GM23338 (cell line): ENCODE measurements around the gene RAB20. TPM values are rescaled to one million over a fixed set of nuclear protein-coding genes. Genes with fewer than 3 reads are reported as not detected.

Source experiments
- ATAC-seq: fragments of 200-7000 bp; cut with Tn5 transposase; 3 replicates; pipeline ENCODE4 v1.9.1; 2020
- DNase-seq: peaks from one replicate; pipeline ENCODE4 v3.0.0-alpha.2; 2015; ENCODE audit warnings: low spot score
- H2AFZ ChIP-seq: fragments of 200-600 bp; sonication (generic); 2 replicates; pipeline ENCODE4 v1.8.0; 2016; ENCODE audit warnings: antibody characterized with exemption, mild to moderate bottlenecking, moderate library complexity
- H3F3A ChIP-seq: fragments of 200-600 bp; sonication (generic); replicated peaks from 2 replicates; pipeline ENCODE4 v1.8.0; 2017; ENCODE audit warnings: antibody characterized with exemption, mixed run types, low read depth
- H3K27ac ChIP-seq: fragments of 200-600 bp; sonication (generic); 2 replicates; pipeline ENCODE4 v1.6.1; 2016; ENCODE audit warnings: low read depth
- H3K27me3 ChIP-seq: fragments of 200-600 bp; sonication (generic); 2 replicates; pipeline ENCODE4 v1.8.0; 2016; ENCODE audit warnings: mild to moderate bottlenecking, mixed run types, moderate library complexity; ENCODE audit not compliant: insufficient read depth
- H3K36me3 ChIP-seq: fragments of 200-600 bp; sonication (generic); 2 replicates; pipeline ENCODE4 v1.8.0; 2016; ENCODE audit warnings: mild to moderate bottlenecking; ENCODE audit not compliant: insufficient read depth
- H3K4me1 ChIP-seq: fragments of 200-600 bp; sonication (generic); 2 replicates; pipeline ENCODE4 v1.8.0; 2016; ENCODE audit warnings: mild to moderate bottlenecking, moderate library complexity; ENCODE audit not compliant: insufficient read depth
- H3K4me2 ChIP-seq: fragments of 200-600 bp; sonication (generic); 2 replicates; pipeline ENCODE4 v1.7.1; 2017; ENCODE audit warnings: mixed run types
- H3K4me3 ChIP-seq: fragments of 200-600 bp; sonication (generic); 2 replicates; pipeline ENCODE4 v1.6.1; 2016; ENCODE audit warnings: mixed run types
- H3K79me2 ChIP-seq: fragments of 200-600 bp; sonication (generic); replicated peaks from 2 replicates; pipeline ENCODE4 v1.8.0; 2017; ENCODE audit warnings: mild to moderate bottlenecking; ENCODE audit not compliant: insufficient read depth
- H3K9me2 ChIP-seq: fragments of 200-600 bp; sonication (generic); 2 replicates; pipeline ENCODE4 v1.8.0; 2017; ENCODE audit not compliant: insufficient read depth
- H4K20me1 ChIP-seq: fragments of 200-600 bp; sonication (generic); replicated peaks from 2 replicates; pipeline ENCODE4 v1.8.0; 2017; ENCODE audit warnings: mild to moderate bottlenecking; ENCODE audit not compliant: insufficient read depth
- H3K27ac Mint-ChIP-seq: 2 replicates; pipeline ENCODE4 v1.8.0; 2020; ENCODE audit warnings: inconsistent platforms, mild to moderate bottlenecking, moderate library complexity, mixed read lengths
- H3K27me3 Mint-ChIP-seq: 3 replicates; pipeline ENCODE4 v1.8.0; 2022; ENCODE audit warnings: low read depth, mild to moderate bottlenecking, moderate library complexity, mixed read lengths, inconsistent platforms; ENCODE audit not compliant: insufficient read depth, poor library complexity
- H3K36me3 Mint-ChIP-seq: 3 replicates; pipeline ENCODE4 v1.8.0; 2021; ENCODE audit warnings: low read depth, mild to moderate bottlenecking, inconsistent platforms, moderate library complexity, mixed read lengths
- H3K4me1 Mint-ChIP-seq: 3 replicates; pipeline ENCODE4 v1.8.0; 2020; ENCODE audit warnings: mild to moderate bottlenecking, inconsistent platforms, mixed read lengths
- H3K4me3 Mint-ChIP-seq: 3 replicates; pipeline ENCODE4 v1.8.0; 2021; ENCODE audit warnings: moderate library complexity, mild to moderate bottlenecking, inconsistent platforms, mixed read lengths
- H3K9me3 Mint-ChIP-seq: 3 replicates; pipeline ENCODE4 v1.8.0; 2020; ENCODE audit warnings: moderate library complexity, mild to moderate bottlenecking, inconsistent platforms, mixed read lengths
- ETS1 ChIP-seq: IDR thresholded peaks from 2 replicates; pipeline ENCODE4 v1.6.1; 2016; ENCODE audit warnings: antibody characterized with exemption
- EZH2 ChIP-seq: fragments of 200-600 bp; sonication (generic); IDR thresholded peaks from one replicate; pipeline ENCODE4 v1.8.0; 2017; ENCODE audit warnings: antibody characterized with exemption, mild to moderate bottlenecking, low read depth; ENCODE audit not compliant: unreplicated experiment
- EZH2phosphoT487 ChIP-seq: fragments of 200-600 bp; sonication (generic); IDR thresholded peaks from one replicate; pipeline ENCODE4 v1.8.1; 2018; ENCODE audit warnings: antibody characterized with exemption; ENCODE audit not compliant: unreplicated experiment
- NANOG ChIP-seq: IDR thresholded peaks from 2 replicates; pipeline ENCODE4 v1.6.1; 2016; ENCODE audit warnings: antibody characterized with exemption, borderline replicate concordance
- ZNF331 ChIP-seq: fragments of 250-450 bp; sonication (Bioruptor Pico); IDR thresholded peaks from 2 replicates; pipeline ENCODE4 v1.5.0; 2020; ENCODE audit warnings: low read depth, mild to moderate bottlenecking, moderate library complexity
- polyA plus RNA-seq: library from polyadenylated mRNA; unstranded; fragments of >200 nt; fragmentation: Nextera tagmentation; extraction: Ambion mirVana; gene quantifications from 2 replicates; pipeline ENCODE4 v1.2.1, GENCODE V29; 2016
- total RNA-seq: library from RNA; depleted of rRNA; stranded (reverse); fragments of >200 nt; shearing (Covaris generic); gene quantifications from 2 replicates; pipeline ENCODE4 v1.2.3, GENCODE V29; 2014
- TF ChIP-seq, protein P1 (sequence below): fragments of 250-450 bp; sonication (Bioruptor Pico); IDR thresholded peaks from 2 replicates; pipeline ENCODE4 v1.5.0; 2020; ENCODE audit warnings: mild to moderate bottlenecking, moderate library complexity
- TF ChIP-seq, protein P2 (sequence below): IDR thresholded peaks from one replicate; pipeline ENCODE4 v1.6.1; 2018; ENCODE audit warnings: antibody characterized with exemption; ENCODE audit not compliant: unreplicated experiment
- TF ChIP-seq, protein P3 (sequence below), 2 experiments: fragments of 200-600 bp in 1 of 2; sonication (generic) in 1 of 2; conservative IDR thresholded peaks; 2 replicates each; pipeline versions ENCODE4 v1.5.1 to v1.6.1; 2016 to 2017; ENCODE audit warnings: antibody characterized with exemption in 2 of 2, low read depth in 2 of 2, mild to moderate bottlenecking in 2 of 2, moderate library complexity in 1 of 2

Gene RAB20
- total and polyA plus RNA-seq, 2 experiments from 2014 or later = 12.3 to 26.6 TPM

- Histone ChIP-seq H3F3A (no peaks in the 10 kb centered on the region), H3K9me2 (no peaks in the 10 kb centered on the region), H3K4me1 (no peaks in the 10 kb centered on the region; the same call in 1 of the 2 replicates), H3K27me3 (no peaks in the 10 kb centered on the region), H3K79me2 (peaks cover 84% of the 10 kb centered on the region), H4K20me1 (peaks cover 19% of the 10 kb centered on the region), H2AFZ (no peak overlapping the region), H3K4me3 (no peak overlapping the region), H3K4me2 (no peak overlapping the region), H3K27ac (0 out of 2 replicates have a peak overlapping the region, but pooled peaks have one; percentile 2), H3K36me3 (no peaks in the 10 kb centered on the region)
- Mint-ChIP-seq H3K9me3 (no peaks in the 10 kb centered on the region), H3K27me3 (peaks cover 4% of the 10 kb centered on the region), H3K36me3 (no peaks in the 10 kb centered on the region), H3K27ac (no peak overlapping the region), H3K4me1 (peaks cover 6% of the 10 kb centered on the region; the same call in 2 of the 3 replicates), H3K4me3 (no peak overlapping the region)
- TF ChIP-seq EZH2phosphoT487 = no peak
- TF ChIP-seq, protein P1, sequence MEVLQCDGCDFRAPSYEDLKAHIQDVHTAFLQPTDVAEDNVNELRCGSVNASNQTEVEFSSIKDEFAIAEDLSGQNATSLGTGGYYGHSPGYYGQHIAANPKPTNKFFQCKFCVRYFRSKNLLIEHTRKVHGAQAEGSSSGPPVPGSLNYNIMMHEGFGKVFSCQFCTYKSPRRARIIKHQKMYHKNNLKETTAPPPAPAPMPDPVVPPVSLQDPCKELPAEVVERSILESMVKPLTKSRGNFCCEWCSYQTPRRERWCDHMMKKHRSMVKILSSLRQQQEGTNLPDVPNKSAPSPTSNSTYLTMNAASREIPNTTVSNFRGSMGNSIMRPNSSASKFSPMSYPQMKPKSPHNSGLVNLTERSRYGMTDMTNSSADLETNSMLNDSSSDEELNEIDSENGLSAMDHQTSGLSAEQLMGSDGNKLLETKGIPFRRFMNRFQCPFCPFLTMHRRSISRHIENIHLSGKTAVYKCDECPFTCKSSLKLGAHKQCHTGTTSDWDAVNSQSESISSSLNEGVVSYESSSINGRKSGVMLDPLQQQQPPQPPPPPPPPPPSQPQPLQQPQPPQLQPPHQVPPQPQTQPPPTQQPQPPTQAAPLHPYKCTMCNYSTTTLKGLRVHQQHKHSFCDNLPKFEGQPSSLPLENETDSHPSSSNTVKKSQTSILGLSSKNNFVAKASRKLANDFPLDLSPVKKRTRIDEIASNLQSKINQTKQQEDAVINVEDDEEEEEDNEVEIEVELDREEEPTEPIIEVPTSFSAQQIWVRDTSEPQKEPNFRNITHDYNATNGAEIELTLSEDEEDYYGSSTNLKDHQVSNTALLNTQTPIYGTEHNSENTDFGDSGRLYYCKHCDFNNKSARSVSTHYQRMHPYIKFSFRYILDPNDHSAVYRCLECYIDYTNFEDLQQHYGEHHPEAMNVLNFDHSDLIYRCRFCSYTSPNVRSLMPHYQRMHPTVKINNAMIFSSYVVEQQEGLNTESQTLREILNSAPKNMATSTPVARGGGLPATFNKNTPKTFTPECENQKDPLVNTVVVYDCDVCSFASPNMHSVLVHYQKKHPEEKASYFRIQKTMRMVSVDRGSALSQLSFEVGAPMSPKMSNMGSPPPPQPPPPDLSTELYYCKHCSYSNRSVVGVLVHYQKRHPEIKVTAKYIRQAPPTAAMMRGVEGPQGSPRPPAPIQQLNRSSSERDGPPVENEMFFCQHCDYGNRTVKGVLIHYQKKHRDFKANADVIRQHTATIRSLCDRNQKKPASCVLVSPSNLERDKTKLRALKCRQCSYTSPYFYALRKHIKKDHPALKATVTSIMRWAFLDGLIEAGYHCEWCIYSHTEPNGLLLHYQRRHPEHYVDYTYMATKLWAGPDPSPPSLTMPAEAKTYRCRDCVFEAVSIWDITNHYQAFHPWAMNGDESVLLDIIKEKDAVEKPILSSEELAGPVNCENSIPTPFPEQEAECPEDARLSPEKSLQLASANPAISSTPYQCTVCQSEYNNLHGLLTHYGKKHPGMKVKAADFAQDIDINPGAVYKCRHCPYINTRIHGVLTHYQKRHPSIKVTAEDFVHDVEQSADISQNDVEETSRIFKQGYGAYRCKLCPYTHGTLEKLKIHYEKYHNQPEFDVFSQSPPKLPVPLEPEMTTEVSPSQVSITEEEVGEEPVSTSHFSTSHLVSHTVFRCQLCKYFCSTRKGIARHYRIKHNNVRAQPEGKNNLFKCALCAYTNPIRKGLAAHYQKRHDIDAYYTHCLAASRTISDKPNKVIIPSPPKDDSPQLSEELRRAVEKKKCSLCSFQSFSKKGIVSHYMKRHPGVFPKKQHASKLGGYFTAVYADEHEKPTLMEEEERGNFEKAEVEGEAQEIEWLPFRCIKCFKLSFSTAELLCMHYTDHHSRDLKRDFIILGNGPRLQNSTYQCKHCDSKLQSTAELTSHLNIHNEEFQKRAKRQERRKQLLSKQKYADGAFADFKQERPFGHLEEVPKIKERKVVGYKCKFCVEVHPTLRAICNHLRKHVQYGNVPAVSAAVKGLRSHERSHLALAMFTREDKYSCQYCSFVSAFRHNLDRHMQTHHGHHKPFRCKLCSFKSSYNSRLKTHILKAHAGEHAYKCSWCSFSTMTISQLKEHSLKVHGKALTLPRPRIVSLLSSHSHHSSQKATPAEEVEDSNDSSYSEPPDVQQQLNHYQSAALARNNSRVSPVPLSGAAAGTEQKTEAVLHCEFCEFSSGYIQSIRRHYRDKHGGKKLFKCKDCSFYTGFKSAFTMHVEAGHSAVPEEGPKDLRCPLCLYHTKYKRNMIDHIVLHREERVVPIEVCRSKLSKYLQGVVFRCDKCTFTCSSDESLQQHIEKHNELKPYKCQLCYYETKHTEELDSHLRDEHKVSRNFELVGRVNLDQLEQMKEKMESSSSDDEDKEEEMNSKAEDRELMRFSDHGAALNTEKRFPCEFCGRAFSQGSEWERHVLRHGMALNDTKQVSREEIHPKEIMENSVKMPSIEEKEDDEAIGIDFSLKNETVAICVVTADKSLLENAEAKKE (CRISPR knock-in tag) = no peak
- TF ChIP-seq, protein P2, sequence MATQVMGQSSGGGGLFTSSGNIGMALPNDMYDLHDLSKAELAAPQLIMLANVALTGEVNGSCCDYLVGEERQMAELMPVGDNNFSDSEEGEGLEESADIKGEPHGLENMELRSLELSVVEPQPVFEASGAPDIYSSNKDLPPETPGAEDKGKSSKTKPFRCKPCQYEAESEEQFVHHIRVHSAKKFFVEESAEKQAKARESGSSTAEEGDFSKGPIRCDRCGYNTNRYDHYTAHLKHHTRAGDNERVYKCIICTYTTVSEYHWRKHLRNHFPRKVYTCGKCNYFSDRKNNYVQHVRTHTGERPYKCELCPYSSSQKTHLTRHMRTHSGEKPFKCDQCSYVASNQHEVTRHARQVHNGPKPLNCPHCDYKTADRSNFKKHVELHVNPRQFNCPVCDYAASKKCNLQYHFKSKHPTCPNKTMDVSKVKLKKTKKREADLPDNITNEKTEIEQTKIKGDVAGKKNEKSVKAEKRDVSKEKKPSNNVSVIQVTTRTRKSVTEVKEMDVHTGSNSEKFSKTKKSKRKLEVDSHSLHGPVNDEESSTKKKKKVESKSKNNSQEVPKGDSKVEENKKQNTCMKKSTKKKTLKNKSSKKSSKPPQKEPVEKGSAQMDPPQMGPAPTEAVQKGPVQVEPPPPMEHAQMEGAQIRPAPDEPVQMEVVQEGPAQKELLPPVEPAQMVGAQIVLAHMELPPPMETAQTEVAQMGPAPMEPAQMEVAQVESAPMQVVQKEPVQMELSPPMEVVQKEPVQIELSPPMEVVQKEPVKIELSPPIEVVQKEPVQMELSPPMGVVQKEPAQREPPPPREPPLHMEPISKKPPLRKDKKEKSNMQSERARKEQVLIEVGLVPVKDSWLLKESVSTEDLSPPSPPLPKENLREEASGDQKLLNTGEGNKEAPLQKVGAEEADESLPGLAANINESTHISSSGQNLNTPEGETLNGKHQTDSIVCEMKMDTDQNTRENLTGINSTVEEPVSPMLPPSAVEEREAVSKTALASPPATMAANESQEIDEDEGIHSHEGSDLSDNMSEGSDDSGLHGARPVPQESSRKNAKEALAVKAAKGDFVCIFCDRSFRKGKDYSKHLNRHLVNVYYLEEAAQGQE = no peak
- TF ChIP-seq NANOG = no peak
- no peak for TF ChIP-seq ZNF331 (CRISPR knock-in tag)
- TF ChIP-seq, protein P3, sequence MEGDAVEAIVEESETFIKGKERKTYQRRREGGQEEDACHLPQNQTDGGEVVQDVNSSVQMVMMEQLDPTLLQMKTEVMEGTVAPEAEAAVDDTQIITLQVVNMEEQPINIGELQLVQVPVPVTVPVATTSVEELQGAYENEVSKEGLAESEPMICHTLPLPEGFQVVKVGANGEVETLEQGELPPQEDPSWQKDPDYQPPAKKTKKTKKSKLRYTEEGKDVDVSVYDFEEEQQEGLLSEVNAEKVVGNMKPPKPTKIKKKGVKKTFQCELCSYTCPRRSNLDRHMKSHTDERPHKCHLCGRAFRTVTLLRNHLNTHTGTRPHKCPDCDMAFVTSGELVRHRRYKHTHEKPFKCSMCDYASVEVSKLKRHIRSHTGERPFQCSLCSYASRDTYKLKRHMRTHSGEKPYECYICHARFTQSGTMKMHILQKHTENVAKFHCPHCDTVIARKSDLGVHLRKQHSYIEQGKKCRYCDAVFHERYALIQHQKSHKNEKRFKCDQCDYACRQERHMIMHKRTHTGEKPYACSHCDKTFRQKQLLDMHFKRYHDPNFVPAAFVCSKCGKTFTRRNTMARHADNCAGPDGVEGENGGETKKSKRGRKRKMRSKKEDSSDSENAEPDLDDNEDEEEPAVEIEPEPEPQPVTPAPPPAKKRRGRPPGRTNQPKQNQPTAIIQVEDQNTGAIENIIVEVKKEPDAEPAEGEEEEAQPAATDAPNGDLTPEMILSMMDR (conservative IDR thresholded peaks at IDR 0.05; ENCODE audit: low read depth in 2 of 2) = no peak
- TF ChIP-seq ETS1 = no peak
- no peak for TF ChIP-seq EZH2
- ATAC-seq = no peak
- DNase-seq = no peak
Measured at GRCh38 chr13:110551284-110551683, 10.2 kb downstream of the RAB20 start.
